Measurements from ENCODE around the gene POLR2E. TPM values are rescaled to one million over a fixed set of nuclear protein-coding genes. Genes with fewer than 3 reads are reported as not detected.

POLR2E gene
- total and polyA plus RNA-seq, 9 of the 15 experiments (the other 6 are each of a cell fraction or from before 2014, with no cell fraction given), result 3.4 to 413 (median 244) TPM

DNA sequence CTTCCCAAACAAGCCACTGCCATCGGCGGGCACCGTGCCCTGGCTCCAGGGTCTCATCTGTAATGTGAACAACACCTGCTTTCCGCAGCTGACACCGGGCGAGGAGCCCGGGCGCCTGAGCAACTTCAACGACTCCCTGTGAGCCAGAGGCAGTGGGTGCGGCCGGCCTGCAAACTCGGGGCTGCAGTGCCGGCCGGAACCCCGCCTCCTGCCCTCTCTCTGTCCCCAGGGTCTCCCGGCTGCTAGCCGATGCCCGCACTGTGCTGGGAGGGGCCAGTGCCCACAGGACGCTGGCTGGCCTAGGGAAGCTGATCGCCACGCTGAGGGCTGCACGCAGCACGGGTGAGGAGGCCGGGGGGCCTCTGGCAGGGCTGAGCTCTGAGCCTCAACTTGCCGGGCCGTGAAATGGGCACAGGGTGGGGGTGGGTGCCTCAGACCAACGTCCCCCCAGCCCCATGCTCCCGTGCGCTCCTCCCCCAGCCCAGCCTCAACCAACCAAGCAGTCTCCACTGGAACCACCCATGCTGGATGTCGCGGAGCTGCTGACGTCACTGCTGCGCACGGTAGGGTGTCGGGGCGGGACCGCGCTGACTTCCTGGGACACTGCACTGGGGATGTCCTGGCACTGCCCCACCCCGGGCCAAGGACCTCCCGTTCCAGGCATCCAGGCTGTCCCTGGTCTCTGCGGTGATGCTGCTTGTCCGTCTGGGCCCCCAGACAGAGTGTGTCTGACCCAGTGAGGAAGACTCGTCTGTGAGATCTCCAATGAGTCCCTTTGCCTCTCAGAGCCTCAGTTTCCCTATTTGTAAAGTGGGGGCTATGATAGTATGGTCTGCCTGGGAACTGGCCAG, 53.1 kb downstream of the POLR2E start (continued):
- TF ChIP-seq, protein P1, sequence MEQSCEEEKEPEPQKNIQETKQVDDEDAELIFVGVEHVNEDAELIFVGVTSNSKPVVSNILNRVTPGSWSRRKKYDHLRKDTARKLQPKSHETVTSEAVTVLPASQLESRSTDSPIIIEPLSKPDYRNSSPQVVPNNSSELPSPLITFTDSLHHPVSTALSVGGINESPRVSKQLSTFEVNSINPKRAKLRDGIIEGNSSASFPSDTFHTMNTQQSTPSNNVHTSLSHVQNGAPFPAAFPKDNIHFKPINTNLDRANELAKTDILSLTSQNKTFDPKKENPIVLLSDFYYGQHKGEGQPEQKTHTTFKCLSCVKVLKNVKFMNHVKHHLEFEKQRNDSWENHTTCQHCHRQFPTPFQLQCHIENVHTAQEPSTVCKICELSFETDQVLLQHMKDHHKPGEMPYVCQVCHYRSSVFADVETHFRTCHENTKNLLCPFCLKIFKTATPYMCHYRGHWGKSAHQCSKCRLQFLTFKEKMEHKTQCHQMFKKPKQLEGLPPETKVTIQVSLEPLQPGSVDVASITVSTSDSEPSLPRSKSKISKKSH (CRISPR knock-in tag; IDR thresholded peaks at IDR 0.05), result no peak
- TF ChIP-seq ZSCAN29 (IDR thresholded peaks at IDR 0.05) (no peak), E2F3 (CRISPR knock-in tag; IDR thresholded peaks at IDR 0.05) (no peak), MAFG (tag; conservative IDR thresholded peaks at IDR 0.05) (no peak), ZNF444 (CRISPR knock-in tag; IDR thresholded peaks at IDR 0.05) (no peak), CTBP1 (IDR thresholded peaks at IDR 0.05; ENCODE audit: borderline replicate concordance) (peak; percentile 48), ELF2 (CRISPR knock-in tag; IDR thresholded peaks at IDR 0.05) (0 out of 2 replicates have a peak, but pooled peaks have one; percentile 12), SUPT5H (IDR thresholded peaks at IDR 0.05) (peak; percentile 64), HES1 (IDR thresholded peaks at IDR 0.05; ENCODE audit: low read depth) (no peak), GTF2F1 (IDR thresholded peaks at IDR 0.05; ENCODE audit: low read depth, low read length) (no peak), ZNF143 (CRISPR knock-in tag; IDR thresholded peaks at IDR 0.05) (no peak), STAG1 (CRISPR knock-in tag; IDR thresholded peaks at IDR 0.05; ENCODE audit: borderline replicate concordance) (no peak), TSC22D4 (tag; IDR thresholded peaks at IDR 0.05) (no peak), JUN (IDR thresholded peaks at IDR 0.05; ENCODE audit: borderline replicate concordance, low read depth, low read length) (peak; percentile 46; the same call in 1 of the 2 replicates), JUN (CRISPR knock-in tag; IDR thresholded peaks at IDR 0.05; ENCODE audit: borderline replicate concordance) (no peak), CBX3 (IDR thresholded peaks at IDR 0.05; ENCODE audit: borderline replicate concordance in 1 of 2, low read length in 2 of 2) (peak in 1 of 2 experiments; percentile 27; a peak in 1 of 3 replicates), SIRT6 (IDR thresholded peaks at IDR 0.05; ENCODE audit: low read depth, low read length) (no peak), EP300 (IDR thresholded peaks at IDR 0.05; ENCODE audit: low read length) (peak; percentile 24; the same call in 1 of the 2 replicates), RB1 (IDR thresholded peaks at IDR 0.05; ENCODE audit: low read depth) (no peak), TFAM (CRISPR knock-in tag; conservative IDR thresholded peaks at IDR 0.05) (no peak), ZBTB8A (IDR thresholded peaks at IDR 0.05; ENCODE audit: partially characterized antibody) (no peak), HNRNPL (IDR thresholded peaks at IDR 0.05; ENCODE audit: low read depth, low read length) (peak; percentile 94)
- TF ChIP-seq, protein P2, sequence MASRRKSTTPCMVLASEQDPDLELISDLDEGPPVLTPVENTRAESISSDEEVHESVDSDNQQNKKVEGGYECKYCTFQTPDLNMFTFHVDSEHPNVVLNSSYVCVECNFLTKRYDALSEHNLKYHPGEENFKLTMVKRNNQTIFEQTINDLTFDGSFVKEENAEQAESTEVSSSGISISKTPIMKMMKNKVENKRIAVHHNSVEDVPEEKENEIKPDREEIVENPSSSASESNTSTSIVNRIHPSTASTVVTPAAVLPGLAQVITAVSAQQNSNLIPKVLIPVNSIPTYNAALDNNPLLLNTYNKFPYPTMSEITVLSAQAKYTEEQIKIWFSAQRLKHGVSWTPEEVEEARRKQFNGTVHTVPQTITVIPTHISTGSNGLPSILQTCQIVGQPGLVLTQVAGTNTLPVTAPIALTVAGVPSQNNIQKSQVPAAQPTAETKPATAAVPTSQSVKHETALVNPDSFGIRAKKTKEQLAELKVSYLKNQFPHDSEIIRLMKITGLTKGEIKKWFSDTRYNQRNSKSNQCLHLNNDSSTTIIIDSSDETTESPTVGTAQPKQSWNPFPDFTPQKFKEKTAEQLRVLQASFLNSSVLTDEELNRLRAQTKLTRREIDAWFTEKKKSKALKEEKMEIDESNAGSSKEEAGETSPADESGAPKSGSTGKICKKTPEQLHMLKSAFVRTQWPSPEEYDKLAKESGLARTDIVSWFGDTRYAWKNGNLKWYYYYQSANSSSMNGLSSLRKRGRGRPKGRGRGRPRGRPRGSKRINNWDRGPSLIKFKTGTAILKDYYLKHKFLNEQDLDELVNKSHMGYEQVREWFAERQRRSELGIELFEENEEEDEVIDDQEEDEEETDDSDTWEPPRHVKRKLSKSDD (conservative IDR thresholded peaks at IDR 0.05; ENCODE audit: low read length), result peak; percentile 60; the same call in 1 of the 2 replicates
- TF ChIP-seq, protein P3, sequence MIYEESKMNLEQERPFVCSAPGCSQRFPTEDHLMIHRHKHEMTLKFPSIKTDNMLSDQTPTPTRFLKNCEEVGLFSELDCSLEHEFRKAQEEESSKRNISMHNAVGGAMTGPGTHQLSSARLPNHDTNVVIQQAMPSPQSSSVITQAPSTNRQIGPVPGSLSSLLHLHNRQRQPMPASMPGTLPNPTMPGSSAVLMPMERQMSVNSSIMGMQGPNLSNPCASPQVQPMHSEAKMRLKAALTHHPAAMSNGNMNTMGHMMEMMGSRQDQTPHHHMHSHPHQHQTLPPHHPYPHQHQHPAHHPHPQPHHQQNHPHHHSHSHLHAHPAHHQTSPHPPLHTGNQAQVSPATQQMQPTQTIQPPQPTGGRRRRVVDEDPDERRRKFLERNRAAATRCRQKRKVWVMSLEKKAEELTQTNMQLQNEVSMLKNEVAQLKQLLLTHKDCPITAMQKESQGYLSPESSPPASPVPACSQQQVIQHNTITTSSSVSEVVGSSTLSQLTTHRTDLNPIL (CRISPR knock-in tag; IDR thresholded peaks at IDR 0.05), result no peak

Data from K562 (cell line).